ENCODE results near the gene ZNF485.
"Not testable (repeated sequence)": the region's sequence is repeated elsewhere in the genome, so short reads cannot be mapped to it uniquely, and the experiment has no call there.

ZNF485 gene
- total RNA-seq = 1.8 to 9.1 (median 4.6) reads per million in 4 donors

GRCh38 chr10:43606323-43607198, at the start of gene ZNF485:
Gene ZNF485 (plus strand): TSS chr10:43606438. CDS start chr10:43607051, 613 bp downstream.
- peak; percentile 22 to 49 (median 47) for DNase-seq

GRCh38 chr10:43557214-43557613, 49.0 kb upstream of the ZNF485 start:
- no peak for DNase-seq

GRCh38 chr10:43569681-43570080, 36.6 kb upstream of the ZNF485 start:
- DNase-seq = no peak

- no peak for DNase-seq
Measured at GRCh38 chr10:43570971-43571370, 35.3 kb upstream of the ZNF485 start.

GRCh38 chr10:43573250-43574000, 32.8 kb upstream of the ZNF485 start:
- DNase-seq = no peak

- DNase-seq = peak; percentile 65 to 77 (median 73)
Measured at GRCh38 chr10:43574001-43574892, 32.0 kb upstream of the ZNF485 start, which contains the start of gene ZNF239. Gene ZNF239 (minus strand): TSS chr10:43574616. CDS start chr10:43558079, 16,537 bp downstream.

- DNase-seq = no peak
Measured at GRCh38 chr10:43574906-43575305, 31.3 kb upstream of the ZNF485 start.

- DNase-seq = peak in 1 of 5 donors; percentile 7
Measured at GRCh38 chr10:43576062-43576461, 30.2 kb upstream of the ZNF485 start.

GRCh38 chr10:43576580-43576979, 29.7 kb upstream of the ZNF485 start:
- DNase-seq = peak in 1 of 5 donors; percentile 21

GRCh38 chr10:43584051-43584450, 22.2 kb upstream of the ZNF485 start:
- DNase-seq = no peak

- no peak for DNase-seq
Measured at GRCh38 chr10:43585046-43585445, 21.2 kb upstream of the ZNF485 start.

GRCh38 chr10:43585981-43586729, 20.1 kb upstream of the ZNF485 start:
- no peak for DNase-seq

- not testable (repeated sequence) for DNase-seq
Measured at GRCh38 chr10:43586730-43587115, 19.5 kb upstream of the ZNF485 start.

- no peak for DNase-seq
Measured at GRCh38 chr10:43591303-43591904, 14.8 kb upstream of the ZNF485 start.

GRCh38 chr10:43594944-43595589, 11.2 kb upstream of the ZNF485 start:
- DNase-seq = peak in 2 of 5 donors; percentile 19 to 47

- peak in 1 of 5 donors; percentile 29 for DNase-seq
Measured at GRCh38 chr10:43595739-43596298, 10.4 kb upstream of the ZNF485 start.

- no peak for DNase-seq
Measured at GRCh38 chr10:43596546-43596945, 9.7 kb upstream of the ZNF485 start.

GRCh38 chr10:43598446-43598845, 7.8 kb upstream of the ZNF485 start:
- DNase-seq = no peak

GRCh38 chr10:43599333-43599732, 6.9 kb upstream of the ZNF485 start:
- DNase-seq = no peak

- not testable (repeated sequence) for DNase-seq
Measured at GRCh38 chr10:43601576-43601975, 4.7 kb upstream of the ZNF485 start.

Data from T-helper 1 cell (primary cell).